PC-9 (cell line): ENCODE measurements around the gene PXDN. TPM values are rescaled to one million over a fixed set of nuclear protein-coding genes. Genes with fewer than 3 reads are reported as not detected.
A peak's percentile ranks its signal among the peaks of the same experiment; 100 is the strongest.
"Not testable (repeated sequence)": the region's sequence is repeated elsewhere in the genome, so short reads cannot be mapped to it uniquely, and the experiment has no call there.

Experiments
- BruUV-seq: library from RNA; stranded (reverse); fragments of 400-500 nt; replicated peaks from 2 replicates; lab custom pipeline; 2021; lab: Mats Ljungman, UMichigan
- CTCF ChIA-PET: fragments of 300-600 bp; sonication (Branson Sonifier 250); formaldehyde crosslinking; loops from one replicate; lab custom pipeline; 2022; ENCODE audit warnings: antibody characterized with exemption; lab: Charles Lee
- POLR2A ChIA-PET: fragments of 300-600 bp; sonication (Branson Sonifier 250); formaldehyde crosslinking; loops from one replicate; lab custom pipeline; 2022; ENCODE audit warnings: antibody characterized with exemption; ENCODE audit not compliant: unreplicated experiment; lab: Charles Lee
- DNase-seq, 2 experiments: peaks; one replicate each; pipeline versions ENCODE4 v3.0.0 to v3.0.0-alpha.2; 2015 to 2022; ENCODE audit warnings: mixed read lengths in 1 of 2
- H2AFZ ChIP-seq: fragments of 200-600 bp; sonication (generic); 2 replicates; pipeline ENCODE4 v1.8.1; 2017; ENCODE audit warnings: antibody characterized with exemption
- H3F3A ChIP-seq: fragments of 200-600 bp; sonication (generic); 2 replicates; pipeline ENCODE4 v1.8.1; 2017; ENCODE audit warnings: antibody characterized with exemption, mild to moderate bottlenecking, low read depth; ENCODE audit not compliant: insufficient read depth
- H3K27ac ChIP-seq: fragments of 200-600 bp; sonication (generic); 2 replicates; pipeline ENCODE4 v1.6.1; 2016; ENCODE audit warnings: mixed run types
- H3K27me3 ChIP-seq: fragments of 200-600 bp; sonication (generic); 2 replicates; pipeline ENCODE4 v1.6.1; 2016; ENCODE audit warnings: low read depth, mixed run types; ENCODE audit not compliant: insufficient read depth
- H3K36me3 ChIP-seq: fragments of 200-600 bp; sonication (generic); 2 replicates; pipeline ENCODE4 v1.6.1; 2016; ENCODE audit warnings: low read depth, mixed run types
- H3K4me1 ChIP-seq: fragments of 200-600 bp; sonication (generic); replicated peaks from 2 replicates; pipeline ENCODE4 v1.6.1; 2016; ENCODE audit warnings: mixed run types; ENCODE audit not compliant: insufficient read depth
- H3K4me2 ChIP-seq: fragments of 200-600 bp; sonication (generic); 2 replicates; pipeline ENCODE4 v1.6.1; 2017; ENCODE audit warnings: mixed run types
- H3K4me3 ChIP-seq: fragments of 200-600 bp; sonication (generic); 2 replicates; pipeline ENCODE4 v1.6.1; 2016; ENCODE audit warnings: mixed run types
- H3K79me2 ChIP-seq: fragments of 200-600 bp; sonication (generic); 2 replicates; pipeline ENCODE4 v1.6.1; 2017; ENCODE audit warnings: low read depth, mixed run types
- H3K9me2 ChIP-seq: fragments of 200-600 bp; sonication (generic); 2 replicates; pipeline ENCODE4 v1.8.1; 2017; ENCODE audit warnings: mild to moderate bottlenecking; ENCODE audit not compliant: insufficient read depth
- H3K9me3 ChIP-seq: fragments of 200-600 bp; sonication (generic); 2 replicates; pipeline ENCODE4 v1.8.1; 2016; ENCODE audit warnings: low read depth; ENCODE audit not compliant: insufficient read depth
- H4K20me1 ChIP-seq: fragments of 200-600 bp; sonication (generic); 2 replicates; pipeline ENCODE4 v1.8.1; 2017; ENCODE audit not compliant: insufficient read depth
- EZH2 ChIP-seq: fragments of 200-600 bp; sonication (generic); IDR thresholded peaks from 2 replicates; pipeline ENCODE4 v1.8.0; 2017; ENCODE audit warnings: antibody characterized with exemption, low read depth
- intact Hi-C: fragments of 100-400 bp; cut with micrococcal nuclease; formaldehyde crosslinking; loops from one replicate; pipeline ENCODE4 v1.10.0; 2022; ENCODE audit not compliant: unreplicated experiment
- total RNA-seq: library from RNA; stranded (reverse); gene quantifications from 2 replicates; pipeline ENCODE4 v1.2.3, GENCODE V29; 2021
- TF ChIP-seq, protein P1 (sequence below): fragments of 200-600 bp; sonication (generic); conservative IDR thresholded peaks from 2 replicates; pipeline ENCODE4 v1.6.1; 2017; ENCODE audit warnings: mixed run types, antibody characterized with exemption, mild to moderate bottlenecking, moderate library complexity

PXDN gene
- total RNA-seq, 1 experiment from 2014 or later: 91.1 TPM

DNA sequence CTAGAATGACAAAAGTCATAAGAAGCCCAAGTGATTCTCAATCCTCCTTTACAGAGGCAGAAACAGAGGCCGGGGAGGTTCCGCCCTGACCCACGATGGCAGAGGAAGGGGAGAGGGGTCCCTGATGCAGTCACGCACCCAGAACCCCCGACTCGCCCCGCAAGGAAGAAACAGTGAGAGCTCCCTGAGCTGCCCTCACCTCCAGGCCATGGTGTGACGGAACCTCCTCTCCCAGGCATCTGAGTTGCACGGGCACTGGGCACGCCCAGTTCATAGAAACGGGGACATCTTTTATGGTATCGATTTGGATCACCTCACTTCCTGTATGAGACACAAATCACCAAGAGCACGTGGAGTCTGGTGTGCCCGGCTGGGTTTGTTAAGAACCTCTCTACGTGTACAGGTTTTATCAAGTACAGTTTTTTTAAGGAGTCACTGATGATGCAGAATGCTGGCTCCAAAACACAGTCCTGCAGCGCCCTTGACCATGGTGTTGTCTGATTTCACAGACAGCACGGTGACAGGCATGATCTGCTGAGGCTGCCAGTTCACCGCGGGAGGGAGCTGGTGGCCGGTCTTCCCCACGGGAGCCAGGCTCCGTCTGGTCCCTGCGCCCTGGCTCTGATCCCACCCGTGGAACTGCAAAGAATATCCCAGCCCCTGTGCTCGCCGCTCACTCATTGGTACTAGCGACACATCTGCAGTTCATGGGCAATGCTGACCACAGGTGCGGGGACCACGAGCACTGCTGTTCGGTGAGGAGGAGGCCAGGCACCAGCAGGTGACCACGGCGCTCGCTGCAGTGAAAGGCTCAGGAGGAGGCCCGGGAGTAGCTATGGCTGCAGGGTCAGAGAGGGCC, 35.6 kb downstream of the PXDN start:
- no peak overlapping the region for H3K27ac ChIP-seq
- POLR2A ChIA-PET: no interaction called here
- TF ChIP-seq, protein P1, sequence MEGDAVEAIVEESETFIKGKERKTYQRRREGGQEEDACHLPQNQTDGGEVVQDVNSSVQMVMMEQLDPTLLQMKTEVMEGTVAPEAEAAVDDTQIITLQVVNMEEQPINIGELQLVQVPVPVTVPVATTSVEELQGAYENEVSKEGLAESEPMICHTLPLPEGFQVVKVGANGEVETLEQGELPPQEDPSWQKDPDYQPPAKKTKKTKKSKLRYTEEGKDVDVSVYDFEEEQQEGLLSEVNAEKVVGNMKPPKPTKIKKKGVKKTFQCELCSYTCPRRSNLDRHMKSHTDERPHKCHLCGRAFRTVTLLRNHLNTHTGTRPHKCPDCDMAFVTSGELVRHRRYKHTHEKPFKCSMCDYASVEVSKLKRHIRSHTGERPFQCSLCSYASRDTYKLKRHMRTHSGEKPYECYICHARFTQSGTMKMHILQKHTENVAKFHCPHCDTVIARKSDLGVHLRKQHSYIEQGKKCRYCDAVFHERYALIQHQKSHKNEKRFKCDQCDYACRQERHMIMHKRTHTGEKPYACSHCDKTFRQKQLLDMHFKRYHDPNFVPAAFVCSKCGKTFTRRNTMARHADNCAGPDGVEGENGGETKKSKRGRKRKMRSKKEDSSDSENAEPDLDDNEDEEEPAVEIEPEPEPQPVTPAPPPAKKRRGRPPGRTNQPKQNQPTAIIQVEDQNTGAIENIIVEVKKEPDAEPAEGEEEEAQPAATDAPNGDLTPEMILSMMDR: no peak
- no peak for TF ChIP-seq EZH2
- no peaks in the 10 kb centered on the region for H3K9me3 ChIP-seq
- no peaks in the 10 kb centered on the region for H3K9me2 ChIP-seq
- H3K4me2 ChIP-seq: no peak overlapping the region
- no peaks in the 10 kb centered on the region for H3F3A ChIP-seq
- no peaks in the 10 kb centered on the region for H3K4me1 ChIP-seq
- no peak overlapping the region for H2AFZ ChIP-seq
- BruUV-seq: no TSS peak
- H4K20me1 ChIP-seq: peaks cover 5% of the 10 kb centered on the region; the same call in 1 of the 2 replicates
- no peak overlapping the region for H3K4me3 ChIP-seq
- no peaks in the 10 kb centered on the region for H3K36me3 ChIP-seq
- DNase-seq: no peak
- peaks cover 29% of the 10 kb centered on the region for H3K27me3 ChIP-seq
- intact Hi-C loops: no loop called here
- 0 out of 2 replicates have a peak, but pooled peaks cover 12% of the 10 kb centered on the region for H3K79me2 ChIP-seq
- CTCF ChIA-PET: interaction anchor here (0.5 to 0.6 kb wide), 2 partner anchors 51 to 567 kb away, joined by 8 to 18 read pairs; no protein-coding TSS in a partner anchor

DNA sequence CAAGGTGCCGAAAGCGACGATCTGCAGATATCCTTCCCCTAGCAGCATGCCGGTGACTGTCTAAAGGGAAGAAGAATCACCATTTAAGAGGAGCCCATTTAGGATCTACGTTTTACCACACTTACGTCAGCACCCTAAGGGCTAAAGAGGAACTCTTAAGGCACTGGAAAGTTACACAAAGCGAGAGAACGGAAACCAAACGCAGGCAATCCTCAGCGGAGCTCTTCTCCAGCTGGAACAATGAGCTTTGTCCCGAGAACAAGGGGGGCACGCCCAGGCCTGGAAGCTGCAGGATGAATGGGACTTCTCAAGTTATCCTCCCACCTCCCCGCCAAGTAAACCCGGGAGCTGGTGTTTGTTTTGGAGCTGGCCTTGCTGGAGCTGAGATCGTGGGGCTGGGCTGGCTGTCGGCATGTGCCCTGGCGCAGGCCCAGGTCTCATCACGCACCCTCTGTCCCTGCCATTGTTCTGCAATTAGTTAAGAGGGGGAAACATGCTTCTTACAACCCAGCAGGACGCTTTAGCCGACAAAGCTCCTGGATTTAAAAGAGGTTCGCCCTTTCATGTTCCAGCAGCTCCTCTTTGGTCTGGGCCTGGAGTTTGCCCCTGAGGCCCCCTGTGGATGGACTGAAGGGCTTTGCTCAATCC, 36.4 kb downstream of the PXDN start:
- Histone ChIP-seq H3K9me3 (no peaks in the 10 kb centered on the region), H3F3A (no peaks in the 10 kb centered on the region), H2AFZ (no peak overlapping the region), H3K27ac (no peak overlapping the region), H3K9me2 (no peaks in the 10 kb centered on the region), H3K4me2 (no peak overlapping the region), H3K4me3 (no peak overlapping the region), H4K20me1 (peaks cover 5% of the 10 kb centered on the region; the same call in 1 of the 2 replicates), H3K79me2 (0 out of 2 replicates have a peak, but pooled peaks cover 12% of the 10 kb centered on the region), H3K36me3 (no peaks in the 10 kb centered on the region), H3K27me3 (peaks cover 21% of the 10 kb centered on the region), H3K4me1 (no peaks in the 10 kb centered on the region)
- POLR2A ChIA-PET: no interaction called here
- CTCF ChIA-PET: interaction anchor here (0.5 to 0.7 kb wide), 2 partner anchors 51 to 94 kb away, joined by 4 to 18 read pairs; no protein-coding TSS in a partner anchor
- BruUV-seq: no TSS peak
- peak in 1 of 2 experiments; percentile 44 for DNase-seq
- intact Hi-C loops: no loop called here
- TF ChIP-seq EZH2: no peak
- TF ChIP-seq, protein P1: no peak

DNA sequence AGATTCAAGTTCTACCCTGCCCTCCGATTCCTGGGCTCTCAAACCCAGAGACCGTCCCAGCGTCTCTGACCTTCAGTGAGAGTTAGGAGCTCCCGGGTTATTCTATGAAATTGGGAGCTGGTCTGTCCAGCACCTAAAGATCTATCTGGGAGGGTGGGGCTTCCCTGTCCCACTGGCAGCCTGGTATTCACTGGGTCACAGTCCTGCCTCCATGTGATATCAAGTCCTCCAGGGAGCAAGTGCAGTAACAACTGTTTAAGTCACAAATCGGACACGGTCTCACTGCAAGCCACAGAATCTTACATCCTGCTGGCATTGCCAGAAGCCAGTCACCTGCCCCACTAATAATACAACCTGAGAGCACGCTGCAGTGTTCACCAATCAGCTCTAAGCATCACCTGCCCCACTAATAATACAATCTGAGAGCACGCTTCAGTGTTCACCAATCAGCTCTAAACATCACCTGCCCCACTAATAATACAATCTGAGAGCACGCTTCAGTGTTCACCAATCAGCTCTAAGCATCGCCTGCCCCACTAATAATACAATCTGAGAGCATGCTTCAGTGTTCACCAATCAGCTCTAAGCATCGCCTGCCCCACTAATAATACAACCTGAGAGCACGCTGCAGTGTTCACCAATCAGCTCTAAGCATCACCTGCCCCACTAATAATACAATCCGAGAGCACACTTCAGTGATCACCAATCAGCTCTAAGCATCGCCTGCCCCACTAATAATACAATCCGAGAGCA, 38.0 kb downstream of the PXDN start:
- H3K36me3 ChIP-seq, H3K9me3 ChIP-seq, DNase-seq, H3F3A ChIP-seq, H3K9me2 ChIP-seq, intact Hi-C loops, H3K4me2 ChIP-seq, H4K20me1 ChIP-seq, CTCF ChIA-PET, H2AFZ ChIP-seq, H3K4me1 ChIP-seq, BruUV-seq, H3K4me3 ChIP-seq, H3K27ac ChIP-seq: not testable (repeated sequence)
- POLR2A ChIA-PET: interaction anchor here (0.7 kb wide), 1 partner anchor 1281 kb away, joined by 11 read pairs; no protein-coding TSS in a partner anchor
- Histone ChIP-seq H3K79me2 (peaks cover 12% of the 10 kb centered on the region; the same call in 1 of the 2 replicates), H3K27me3 (peaks cover 17% of the 10 kb centered on the region)
